Measurements from ENCODE around the gene ZNHIT1. TPM values are rescaled to one million over a fixed set of nuclear protein-coding genes. Genes with fewer than 3 reads are reported as not detected.

Gene ZNHIT1
- total and polyA plus RNA-seq, 2 experiments from 2014 or later = 86.7 to 109 TPM

GRCh38 chr7:101206665-101207042 is 11.3 kb upstream of the ZNHIT1 start:
- TF ChIP-seq CTCF (IDR thresholded peaks at IDR 0.05; ENCODE audit: low read depth, low read length) = no peak
- Histone ChIP-seq H3K27ac (no peak overlapping the region), H3K9me3 (ENCODE audit: low read depth) (no peaks in the 10 kb centered on the region), H3K4me1 (ENCODE audit: low read depth) (no peaks in the 10 kb centered on the region), H3K4me3 (no peak overlapping the region), H3K27me3 (peaks cover 28% of the 10 kb centered on the region), H3K36me3 (peaks cover 8% of the 10 kb centered on the region)
- DNase-seq (ENCODE audit: low read depth in 1 of 2, low spot score in 1 of 2) = no peak

- DNase-seq (ENCODE audit: low read depth in 1 of 2, low spot score in 1 of 2) = no peak
- H3K27me3 ChIP-seq = peaks cover 19% of the 10 kb centered on the region
- no peaks in the 10 kb centered on the region for H3K9me3 ChIP-seq (ENCODE audit: low read depth)
- H3K36me3 ChIP-seq = peaks cover 8% of the 10 kb centered on the region
- H3K4me3 ChIP-seq = no peak overlapping the region
- H3K27ac ChIP-seq = no peak overlapping the region
- no peak for TF ChIP-seq CTCF (IDR thresholded peaks at IDR 0.05; ENCODE audit: low read depth, low read length)
- H3K4me1 ChIP-seq (ENCODE audit: low read depth) = no peaks in the 10 kb centered on the region
These were observed 10.5 kb upstream of the ZNHIT1 start for GRCh38 chr7:101207459-101207858.

GRCh38 chr7:101208794-101209193 is 9.2 kb upstream of the ZNHIT1 start:
- Histone ChIP-seq H3K9me3 (ENCODE audit: low read depth) (no peaks in the 10 kb centered on the region), H3K36me3 (peaks cover 8% of the 10 kb centered on the region), H3K27ac (no peak overlapping the region), H3K4me1 (ENCODE audit: low read depth) (no peaks in the 10 kb centered on the region), H3K4me3 (no peak overlapping the region), H3K27me3 (peaks cover 6% of the 10 kb centered on the region)
- DNase-seq (ENCODE audit: low read depth in 1 of 2, low spot score in 1 of 2) = no peak
- TF ChIP-seq CTCF (IDR thresholded peaks at IDR 0.05; ENCODE audit: low read depth, low read length) = no peak

DNA sequence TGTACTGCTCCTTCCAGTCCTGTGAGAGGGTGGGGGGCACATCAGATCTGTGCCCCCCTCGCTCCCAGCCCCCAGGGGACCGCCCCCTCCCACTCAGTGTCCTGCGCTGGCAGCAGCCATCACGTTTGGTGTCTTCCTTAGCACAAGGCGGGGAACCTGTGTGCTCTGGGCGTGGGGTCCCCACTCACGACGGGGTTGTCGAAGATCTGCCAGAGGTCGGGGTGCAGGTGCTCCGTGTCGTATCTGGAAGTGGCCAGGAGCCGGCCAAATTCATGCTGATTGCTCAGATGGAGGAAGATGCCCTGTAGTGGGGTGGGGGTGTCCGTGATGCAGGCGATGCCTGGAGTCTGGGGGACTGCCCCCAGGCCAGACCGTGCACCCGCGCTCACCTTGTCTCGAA is 7.8 kb upstream of the ZNHIT1 start:
- Histone ChIP-seq H3K27me3 (no peaks in the 10 kb centered on the region), H3K36me3 (peaks cover 10% of the 10 kb centered on the region), H3K4me3 (no peak overlapping the region), H3K4me1 (ENCODE audit: low read depth) (no peaks in the 10 kb centered on the region), H3K27ac (no peak overlapping the region), H3K9me3 (ENCODE audit: low read depth) (no peaks in the 10 kb centered on the region)
- no peak for DNase-seq (ENCODE audit: low read depth in 1 of 2, low spot score in 1 of 2)
- no peak for TF ChIP-seq CTCF (IDR thresholded peaks at IDR 0.05; ENCODE audit: low read depth, low read length)

- no peaks in the 10 kb centered on the region for H3K27me3 ChIP-seq
- TF ChIP-seq CTCF (IDR thresholded peaks at IDR 0.05; ENCODE audit: low read depth, low read length) = no peak
- H3K4me1 ChIP-seq (ENCODE audit: low read depth) = no peaks in the 10 kb centered on the region
- peaks cover 10% of the 10 kb centered on the region for H3K36me3 ChIP-seq
- H3K27ac ChIP-seq = no peak overlapping the region
- no peak for DNase-seq (ENCODE audit: low read depth in 1 of 2, low spot score in 1 of 2)
- no peak overlapping the region for H3K4me3 ChIP-seq
- no peaks in the 10 kb centered on the region for H3K9me3 ChIP-seq (ENCODE audit: low read depth)
These were observed 6.5 kb upstream of the ZNHIT1 start for GRCh38 chr7:101211501-101211900.

DNA sequence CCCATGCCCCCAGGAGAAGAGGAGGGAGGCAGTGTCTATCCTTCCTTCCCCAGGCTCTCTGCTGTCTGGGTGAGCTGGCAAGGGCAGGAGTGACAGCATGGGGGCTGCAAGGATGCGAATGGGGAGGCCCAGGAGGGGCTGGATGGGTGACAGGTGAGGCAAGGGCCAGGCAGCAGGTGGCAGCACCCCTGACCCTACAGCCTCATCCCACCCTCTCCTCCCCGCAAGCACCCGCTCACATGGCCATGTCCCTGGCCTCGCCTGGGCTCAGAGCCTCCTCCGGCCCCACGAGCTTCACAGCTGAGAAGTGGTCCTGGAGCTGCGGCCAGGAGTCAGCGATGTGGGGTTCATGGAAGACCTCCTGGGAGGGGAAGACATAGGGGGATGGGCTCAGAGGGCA is 6.0 kb upstream of the ZNHIT1 start:
- no peaks in the 10 kb centered on the region for H3K4me1 ChIP-seq (ENCODE audit: low read depth)
- no peak for DNase-seq (ENCODE audit: low read depth in 1 of 2, low spot score in 1 of 2)
- H3K36me3 ChIP-seq = peaks cover 10% of the 10 kb centered on the region
- no peaks in the 10 kb centered on the region for H3K9me3 ChIP-seq (ENCODE audit: low read depth)
- TF ChIP-seq CTCF (IDR thresholded peaks at IDR 0.05; ENCODE audit: low read depth, low read length) = no peak
- H3K27ac ChIP-seq = no peak overlapping the region
- no peaks in the 10 kb centered on the region for H3K27me3 ChIP-seq
- H3K4me3 ChIP-seq = no peak overlapping the region

Measured in cardiac muscle cell (in vitro differentiated cells and primary cell).